ENCODE measurements around the gene AGPAT3. TPM values are rescaled to one million over a fixed set of nuclear protein-coding genes. Genes with fewer than 3 reads are reported as not detected.
"Not testable (repeated sequence)": the region's sequence is repeated elsewhere in the genome, so short reads cannot be mapped to it uniquely, and the experiment has no call there.

The AGPAT3 gene
- total and polyA plus RNA-seq, 10 of the 15 experiments (the other 5 are each of a cell fraction or from before 2014, with no cell fraction given) = 1.2 to 110 (median 30.8) TPM

DNA sequence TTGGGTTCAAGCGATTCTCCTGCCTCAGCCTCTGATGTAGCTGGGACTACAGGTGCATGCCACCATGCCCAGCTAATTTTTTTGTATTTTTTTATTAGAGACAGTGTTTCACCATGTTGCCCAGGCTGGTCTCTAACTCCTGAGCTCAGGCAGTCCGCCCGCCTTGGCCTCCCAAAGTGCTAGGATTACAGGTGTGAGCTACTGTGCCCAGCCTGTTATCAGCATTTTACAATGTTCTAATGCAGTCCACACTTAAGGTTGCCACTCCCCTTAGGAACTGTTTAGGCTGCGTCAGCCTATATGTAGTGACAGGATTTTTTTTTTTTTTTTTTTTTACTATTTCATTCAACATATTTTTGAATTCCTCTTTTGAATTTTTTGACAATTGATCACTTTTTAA is 30.2 kb downstream of the AGPAT3 start (continued):
- TF ChIP-seq, protein P1, sequence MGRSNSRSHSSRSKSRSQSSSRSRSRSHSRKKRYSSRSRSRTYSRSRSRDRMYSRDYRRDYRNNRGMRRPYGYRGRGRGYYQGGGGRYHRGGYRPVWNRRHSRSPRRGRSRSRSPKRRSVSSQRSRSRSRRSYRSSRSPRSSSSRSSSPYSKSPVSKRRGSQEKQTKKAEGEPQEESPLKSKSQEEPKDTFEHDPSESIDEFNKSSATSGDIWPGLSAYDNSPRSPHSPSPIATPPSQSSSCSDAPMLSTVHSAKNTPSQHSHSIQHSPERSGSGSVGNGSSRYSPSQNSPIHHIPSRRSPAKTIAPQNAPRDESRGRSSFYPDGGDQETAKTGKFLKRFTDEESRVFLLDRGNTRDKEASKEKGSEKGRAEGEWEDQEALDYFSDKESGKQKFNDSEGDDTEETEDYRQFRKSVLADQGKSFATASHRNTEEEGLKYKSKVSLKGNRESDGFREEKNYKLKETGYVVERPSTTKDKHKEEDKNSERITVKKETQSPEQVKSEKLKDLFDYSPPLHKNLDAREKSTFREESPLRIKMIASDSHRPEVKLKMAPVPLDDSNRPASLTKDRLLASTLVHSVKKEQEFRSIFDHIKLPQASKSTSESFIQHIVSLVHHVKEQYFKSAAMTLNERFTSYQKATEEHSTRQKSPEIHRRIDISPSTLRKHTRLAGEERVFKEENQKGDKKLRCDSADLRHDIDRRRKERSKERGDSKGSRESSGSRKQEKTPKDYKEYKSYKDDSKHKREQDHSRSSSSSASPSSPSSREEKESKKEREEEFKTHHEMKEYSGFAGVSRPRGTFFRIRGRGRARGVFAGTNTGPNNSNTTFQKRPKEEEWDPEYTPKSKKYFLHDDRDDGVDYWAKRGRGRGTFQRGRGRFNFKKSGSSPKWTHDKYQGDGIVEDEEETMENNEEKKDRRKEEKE (IDR thresholded peaks at IDR 0.05) = no peak
- TF ChIP-seq EGR1 (IDR thresholded peaks at IDR 0.05; ENCODE audit: borderline replicate concordance in 1 of 2, low read depth in 2 of 2, low read length in 2 of 2) (no peak), HCFC1 (IDR thresholded peaks at IDR 0.05; ENCODE audit: low read length) (no peak), BCL11A (IDR thresholded peaks at IDR 0.05; ENCODE audit: low read depth, low read length) (no peak), SP1 (IDR thresholded peaks at IDR 0.05; ENCODE audit: low read depth, low read length) (no peak), HDAC6 (IDR thresholded peaks at IDR 0.05; ENCODE audit: unreplicated experiment) (no peak)

DNA sequence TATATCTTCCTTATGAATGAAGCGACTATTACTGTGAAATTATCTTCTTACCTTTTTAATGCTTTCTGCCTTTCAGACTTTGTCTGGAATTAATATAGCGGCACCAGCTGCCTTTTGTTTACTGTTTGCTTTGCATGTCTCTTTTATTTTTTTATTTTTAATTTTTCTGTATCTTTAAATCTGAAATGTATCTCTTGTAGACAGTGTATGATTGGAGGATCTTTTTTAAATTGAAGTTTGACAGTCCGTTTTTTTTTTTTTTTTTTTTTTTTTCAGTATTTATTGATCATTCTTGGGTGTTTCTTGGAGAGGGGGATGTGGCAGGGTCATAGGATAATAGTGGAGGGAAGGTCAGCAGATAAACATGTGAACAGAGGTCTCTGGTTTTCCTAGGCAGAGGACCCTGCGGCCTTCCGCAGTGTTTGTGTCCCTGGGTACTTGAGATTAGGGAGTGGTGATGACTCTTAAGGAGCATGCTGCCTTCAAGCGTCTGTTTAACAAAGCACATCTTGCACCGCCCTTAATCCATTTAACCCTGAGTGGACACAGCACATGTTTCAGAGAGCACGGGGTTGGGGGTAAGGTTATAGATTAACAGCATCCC is 31.8 kb downstream of the AGPAT3 start:
- FAIRE-seq; DNase-seq (ENCODE audit: low read depth, low spot score); H3K9ac ChIP-seq (ENCODE audit: control insufficient read depth, insufficient read depth, low read length); H3K9me3 ChIP-seq (replicated peaks; ENCODE audit: control insufficient read depth, insufficient read depth, low read length); BruUV-seq (replicated peaks); ATAC-seq; RAD21 ChIA-PET (ENCODE audit: unreplicated experiment); H3K4me3 ChIP-seq; intact Hi-C loops (cut with micrococcal nuclease; ENCODE audit: unreplicated experiment); SMC1A ChIA-PET (ENCODE audit: uncharacterized antibody, unreplicated experiment); H3K27me3 ChIP-seq (replicated peaks in 1 of 2; ENCODE audit: control insufficient read depth in 2 of 2, insufficient read depth in 2 of 2, low read length in 1 of 2); CTCF ChIA-PET; H3K36me3 ChIP-seq (ENCODE audit: control insufficient read depth in 2 of 2, insufficient read depth in 2 of 2, low read length in 1 of 2); H3K4me2 ChIP-seq (ENCODE audit: control insufficient read depth, insufficient read depth); H4K20me1 ChIP-seq (ENCODE audit: control insufficient read depth, insufficient read depth); H3K27ac ChIP-seq (ENCODE audit: control insufficient read depth, insufficient read depth); in situ Hi-C loops (cut with MboI); H2AFZ ChIP-seq (ENCODE audit: control insufficient read depth, low read depth, low read length); POLR2A ChIA-PET: not testable (repeated sequence)
- peaks cover 49% of the 10 kb centered on the region for H3K79me2 ChIP-seq (ENCODE audit: control insufficient read depth, insufficient read depth, low read length)
- WGBS (ENCODE audit: insufficient coverage, insufficient replicate concordance, low lambda C conversion rate, missing lambda C conversion rate) = 97% methylated on average over 3 of the region's 8 CpGs
- H3K4me1 ChIP-seq (ENCODE audit: control insufficient read depth, insufficient read depth, low read length) = peaks cover 15% of the 10 kb centered on the region
